ENCODE data around the gene CLPX.
"Not testable (repeated sequence)": the region's sequence is repeated elsewhere in the genome, so short reads cannot be mapped to it uniquely, and the experiment has no call there.

CLPX gene

GRCh38 chr15:65172531-65172930 lies 12.6 kb downstream of the CLPX start:
- DNase-seq (ENCODE audit: low read depth, low spot score), result no peak

DNA sequence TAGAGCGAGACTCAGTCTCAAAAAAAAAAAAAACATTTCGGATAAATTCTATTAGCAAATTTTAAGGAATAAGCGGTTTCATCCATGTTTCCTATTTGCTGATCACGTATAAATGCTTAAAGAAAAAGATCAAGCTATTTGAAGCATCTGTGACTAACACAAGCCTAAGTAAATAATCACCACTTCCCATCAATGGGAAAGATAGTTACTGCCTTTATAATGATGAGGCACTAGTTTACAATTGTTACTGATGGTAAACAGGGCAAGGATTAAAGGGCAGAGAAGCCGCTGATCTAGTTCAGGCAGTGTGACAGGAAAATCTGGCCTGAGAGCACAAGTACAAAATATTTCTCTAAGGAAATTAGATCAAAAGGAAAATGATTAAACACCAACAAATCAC lies 13.7 kb downstream of the CLPX start:
- DNase-seq (ENCODE audit: low read depth, low spot score), result no peak

DNA sequence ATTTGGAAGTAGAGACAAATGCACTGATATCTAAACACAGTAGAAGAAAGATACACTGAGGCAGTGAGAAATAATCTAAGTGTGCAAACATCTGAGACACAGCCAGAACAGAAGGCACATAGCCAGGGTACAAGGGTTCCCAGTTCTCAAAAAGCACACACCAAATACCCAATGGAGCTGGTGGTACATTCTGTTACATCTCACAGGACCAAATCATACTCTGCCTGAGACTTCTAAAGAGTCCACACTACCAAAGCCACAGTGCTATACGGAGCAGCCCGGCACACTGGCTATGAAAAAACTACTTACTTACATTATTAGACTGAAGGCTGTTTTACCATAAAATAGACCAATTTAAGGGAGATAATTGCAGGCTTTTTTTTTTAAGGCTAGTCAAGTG lies 19.3 kb downstream of the CLPX start:
- DNase-seq (ENCODE audit: low read depth, low spot score), result no peak

- DNase-seq (ENCODE audit: low read depth, low spot score), result no peak
These were observed 21.0 kb downstream of the CLPX start for GRCh38 chr15:65164139-65164538.

- DNase-seq (ENCODE audit: low read depth, low spot score), result no peak
These were observed 22.1 kb downstream of the CLPX start for GRCh38 chr15:65163041-65163440.

DNA sequence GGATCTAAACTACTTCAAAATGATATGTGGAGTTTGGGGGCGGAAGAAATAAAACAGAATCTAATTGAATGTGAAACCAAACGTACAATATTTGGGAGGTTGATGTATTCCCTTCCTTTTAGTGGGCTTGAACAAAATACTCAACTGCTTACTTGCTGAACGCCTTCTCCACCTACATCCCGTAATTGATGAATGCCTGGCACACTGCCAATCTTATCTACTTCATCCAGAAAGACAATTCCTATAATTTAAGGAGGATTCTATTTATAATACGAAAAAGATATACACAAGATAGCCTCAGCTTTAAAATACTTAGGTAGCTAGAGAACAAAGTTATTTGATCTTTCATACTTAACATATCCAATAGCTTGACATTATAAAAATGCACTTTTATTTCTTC lies 28.4 kb downstream of the CLPX start:
- no peak for DNase-seq (ENCODE audit: low read depth, low spot score)

DNA sequence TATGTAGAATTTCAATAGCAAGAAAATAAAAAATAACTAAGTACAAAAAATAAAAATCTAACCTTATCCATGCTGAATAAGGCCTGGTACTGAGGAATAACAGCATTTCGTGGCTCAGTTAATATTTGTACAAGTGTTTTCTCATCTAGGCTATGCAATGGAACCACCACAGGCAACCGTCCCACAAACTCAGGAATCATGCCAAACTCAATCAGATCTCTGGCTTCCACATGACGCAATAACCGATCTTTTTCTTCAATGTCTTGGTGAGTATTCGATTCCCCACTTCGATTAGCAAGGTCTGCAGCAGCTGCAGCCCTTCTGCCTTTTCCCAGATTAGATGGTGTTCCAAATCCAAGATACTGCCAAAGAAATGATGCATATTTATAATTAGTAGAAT lies 30.4 kb downstream of the CLPX start:
- DNase-seq (ENCODE audit: low read depth, low spot score), result no peak

- no peak for DNase-seq (ENCODE audit: low read depth, low spot score)
These were observed 37.2 kb downstream of the CLPX start for GRCh38 chr15:65147902-65148301.

- DNase-seq (ENCODE audit: low read depth, low spot score), result no peak
These were observed 38.7 kb downstream of the CLPX start for GRCh38 chr15:65146438-65146837.

GRCh38 chr15:65138631-65139030 lies 46.5 kb downstream of the CLPX start:
- not testable (repeated sequence) for DNase-seq (ENCODE audit: low read depth, low spot score)

DNA sequence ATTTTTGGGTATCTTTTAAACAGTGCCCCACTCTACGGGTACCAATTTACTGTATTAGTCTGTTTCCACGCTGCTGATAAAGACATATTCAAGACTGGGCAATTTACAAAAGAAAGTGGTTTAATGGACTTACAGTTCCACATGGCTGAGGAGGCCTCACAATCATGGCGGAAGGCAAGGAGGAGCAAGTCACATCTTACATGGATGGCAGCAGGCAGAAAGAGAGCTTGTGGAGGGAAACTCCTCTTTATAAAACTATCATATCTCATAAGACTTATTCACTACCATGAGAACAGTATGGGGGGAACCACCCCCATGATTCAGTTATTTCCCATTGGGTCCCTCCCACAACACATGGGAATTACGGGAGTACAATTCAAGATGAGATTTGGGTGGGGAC lies 47.2 kb downstream of the CLPX start:
- DNase-seq (ENCODE audit: low read depth, low spot score), result not testable (repeated sequence)

GRCh38 chr15:65137089-65137488 lies 48.1 kb downstream of the CLPX start:
- not testable (repeated sequence) for DNase-seq (ENCODE audit: low read depth, low spot score)

DNA sequence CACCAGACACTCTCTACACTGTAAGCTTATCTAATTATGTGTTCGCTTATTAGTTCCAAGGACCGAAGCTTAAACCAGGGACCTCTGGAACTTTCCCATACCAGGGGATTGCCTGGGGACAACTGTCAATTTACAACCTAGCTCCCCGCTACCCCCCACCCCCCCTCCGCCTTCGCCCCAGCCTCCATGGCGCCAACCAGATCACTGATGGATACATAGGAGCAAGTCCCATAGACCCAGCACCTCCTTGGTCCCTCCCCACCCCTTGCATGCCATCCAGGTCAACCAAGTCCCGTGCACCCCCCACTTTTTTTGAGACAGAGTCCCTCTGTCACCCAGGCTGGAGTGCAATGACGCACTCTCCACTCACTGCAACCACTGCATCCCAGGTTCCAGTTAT lies 50.6 kb downstream of the CLPX start:
- no peak for DNase-seq (ENCODE audit: low read depth, low spot score)

GRCh38 chr15:65133548-65134200 lies 51.5 kb downstream of the CLPX start, which contains the start of gene PDCD7:
PDCD7 (minus strand) TSS chr15:65133808; CDS start chr15:65133781, 27 bp downstream.
- peak; percentile 72 for DNase-seq (ENCODE audit: low read depth, low spot score)

- DNase-seq (ENCODE audit: low read depth, low spot score), result no peak
These were observed 52.1 kb downstream of the CLPX start for GRCh38 chr15:65132878-65133547.

DNA sequence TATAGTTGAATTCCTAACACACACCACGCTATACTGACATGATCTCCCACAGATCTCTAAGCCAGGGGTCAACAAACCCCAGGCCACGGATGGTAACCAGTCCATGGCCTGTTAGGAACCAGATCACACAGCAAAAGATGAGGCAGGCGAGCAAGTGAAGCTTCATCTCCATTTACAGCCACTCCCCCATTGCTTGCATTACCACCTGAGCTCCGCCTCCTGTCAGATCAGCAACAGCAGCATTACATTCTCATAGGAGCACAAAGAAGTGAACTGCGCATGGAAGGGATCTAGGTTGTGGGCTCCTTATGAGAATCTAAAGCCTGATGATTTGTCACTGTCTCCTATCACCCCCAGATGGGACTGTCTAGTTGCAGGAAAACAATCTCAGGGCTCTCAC lies 54.2 kb downstream of the CLPX start:
- DNase-seq (ENCODE audit: low read depth, low spot score), result no peak

DNA sequence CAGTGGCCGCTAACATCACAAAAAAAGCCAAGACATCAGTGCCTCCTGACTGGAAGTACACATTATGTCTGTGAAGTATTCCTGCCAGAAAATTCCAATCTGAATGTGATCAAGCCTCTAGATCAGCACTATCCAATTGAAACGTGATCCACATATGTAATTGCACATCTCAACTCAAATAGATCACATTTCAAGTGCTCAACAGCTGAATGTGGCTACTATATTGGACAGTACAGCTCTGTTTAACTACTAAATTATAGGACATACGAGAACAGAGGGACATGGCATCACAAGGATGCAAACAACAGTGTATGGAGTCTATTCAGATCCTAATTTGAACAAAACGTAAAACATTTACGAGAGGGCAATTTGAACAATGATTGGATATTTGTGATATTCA lies 69.6 kb downstream of the CLPX start:
- no peak for DNase-seq (ENCODE audit: low read depth, low spot score)

DNA sequence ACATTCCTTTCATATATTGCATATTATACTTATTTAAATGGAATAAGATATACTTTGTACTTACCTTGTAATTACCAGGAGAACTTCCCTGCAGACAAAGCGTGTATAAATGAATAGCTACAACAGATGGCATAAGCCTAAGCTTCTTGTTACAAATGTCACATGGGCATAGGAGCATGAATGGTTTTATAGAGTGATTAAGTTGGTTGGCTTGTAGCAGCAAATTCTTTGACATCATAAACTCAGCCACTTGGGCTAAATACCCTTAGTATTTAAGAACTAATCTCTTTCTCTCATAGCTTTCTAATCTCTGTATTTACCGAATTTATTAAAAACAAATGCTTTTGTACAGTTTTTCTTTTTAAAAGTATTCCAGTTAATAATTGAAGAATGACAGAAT lies 70.1 kb downstream of the CLPX start, which contains the start of gene UBAP1L:
UBAP1L (minus strand) TSS at position 115 of the 400 bp plus-strand sequence. CDS start 8,985 bp downstream, outside the sequence.
- no peak for DNase-seq (ENCODE audit: low read depth, low spot score)

GRCh38 chr15:65110676-65111292 lies 74.4 kb downstream of the CLPX start:
- no peak for DNase-seq (ENCODE audit: low read depth, low spot score)

DNA sequence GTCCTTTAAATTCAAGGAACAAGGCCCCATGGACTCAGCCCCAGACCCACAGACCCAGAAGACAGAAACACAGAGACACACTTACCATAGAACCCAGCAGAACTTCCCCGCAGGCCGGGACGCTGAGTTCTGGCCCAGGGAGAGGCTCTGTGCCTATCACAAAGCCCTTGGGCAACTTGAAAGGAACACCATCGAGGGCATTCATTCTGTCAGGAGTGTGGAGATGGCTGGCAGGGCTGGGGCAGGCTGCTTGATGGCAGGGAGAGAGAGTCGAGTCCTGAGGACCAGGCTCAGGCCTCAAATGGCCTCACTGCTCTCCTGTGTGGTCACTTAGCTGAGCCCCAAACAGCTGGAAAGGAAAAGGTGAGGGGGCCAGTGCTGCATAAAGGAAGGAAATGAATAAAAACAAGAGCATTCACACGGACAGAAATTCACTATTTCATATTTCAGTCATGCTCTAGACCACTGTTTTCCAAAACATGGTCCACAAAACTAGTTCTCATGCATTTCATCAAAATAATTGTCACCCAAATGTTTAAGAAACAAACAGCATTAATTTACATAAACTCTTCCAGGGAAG lies 79.0 kb downstream of the CLPX start:
- no peak for DNase-seq (ENCODE audit: low read depth, low spot score)

DNA sequence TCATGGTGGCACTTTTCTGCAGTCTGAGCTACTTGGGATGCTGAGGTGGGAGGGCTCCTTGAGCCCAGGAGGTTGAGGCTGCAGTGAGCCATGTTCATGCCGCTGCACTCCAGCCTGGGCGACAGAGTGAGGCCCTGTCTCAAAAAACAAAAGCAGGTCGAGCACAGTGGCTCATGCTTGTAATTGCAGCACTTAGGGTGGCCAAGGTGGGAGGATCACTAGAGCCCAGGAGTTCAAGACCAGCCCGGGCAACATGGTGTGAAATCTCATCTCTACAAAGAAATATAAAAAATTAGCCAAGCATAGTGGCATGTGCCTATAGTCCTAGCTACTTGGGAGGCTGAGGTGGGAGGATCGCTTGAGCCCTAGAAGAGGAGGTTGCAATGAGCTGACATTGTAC lies 80.1 kb downstream of the CLPX start:
- no peak for DNase-seq (ENCODE audit: low read depth, low spot score)

DNA sequence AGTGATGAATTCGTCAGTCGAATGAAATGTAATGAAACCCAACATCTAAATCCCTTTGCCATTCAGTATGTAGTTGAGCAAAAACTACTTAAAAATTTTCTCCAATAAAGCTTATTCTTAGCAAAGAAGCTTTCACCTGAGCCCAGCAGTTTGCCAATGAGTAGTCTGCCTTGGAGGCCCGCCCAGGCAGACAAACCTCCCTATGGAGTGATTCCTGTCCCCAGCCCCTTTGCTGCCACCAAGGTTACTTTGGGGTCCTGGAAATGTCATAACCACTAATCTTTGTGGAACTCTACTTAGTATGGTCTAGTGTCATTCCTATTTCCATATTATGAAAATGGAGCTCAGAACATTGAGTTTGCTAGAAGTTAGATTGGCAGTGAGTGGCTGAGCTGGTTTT lies 82.2 kb downstream of the CLPX start:
- DNase-seq (ENCODE audit: low read depth, low spot score), result no peak

All from activated CD4-positive, CD25-positive, alpha-beta regulatory T cell treated with anti-CD3 and anti-CD28 coated beads, Interleukin-2, amount 50 U/mL, for 16 hours (primary cell).